ENCODE data around the gene ST6GALNAC4.

DNA sequence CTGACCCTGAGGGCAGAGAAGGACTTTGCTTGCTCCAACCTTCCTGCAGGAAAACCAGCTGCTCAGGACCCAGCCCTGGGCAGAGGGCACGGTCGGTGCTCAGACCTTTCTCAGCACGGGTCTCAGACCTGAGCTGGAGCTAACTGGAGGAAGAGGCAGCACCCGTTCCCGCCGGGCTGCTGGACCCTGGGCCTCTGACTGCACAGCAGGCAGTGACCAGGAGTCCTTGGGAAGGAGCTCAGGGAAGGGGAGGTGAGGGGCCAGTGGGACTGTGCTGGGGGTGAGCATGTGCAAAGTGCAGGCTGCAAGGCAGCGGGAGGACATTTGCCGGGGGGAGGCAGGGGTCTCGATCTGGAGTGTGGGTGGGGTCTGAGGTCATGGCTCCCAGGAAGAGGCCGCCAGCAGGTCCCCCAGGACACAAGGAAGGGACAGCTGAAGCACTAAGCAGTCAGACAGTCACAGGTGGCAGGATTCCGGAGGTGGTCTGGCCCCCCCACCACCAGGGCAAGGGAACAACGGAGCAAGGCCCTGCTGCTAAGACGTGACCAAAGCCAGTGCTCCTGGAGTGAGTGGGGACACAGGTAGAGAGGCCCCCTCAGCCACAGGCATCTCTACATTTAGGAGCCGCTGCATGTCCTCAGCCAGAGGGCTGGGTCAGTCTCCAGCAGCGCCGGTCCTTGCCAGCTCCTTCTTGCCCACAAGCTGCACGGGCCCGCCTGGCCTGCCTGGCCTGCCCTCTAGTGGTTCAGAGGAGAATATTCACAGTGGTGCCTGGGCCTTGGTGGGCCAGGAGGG is 25.6 kb upstream of the ST6GALNAC4 start:
- TF ChIP-seq, protein P1, sequence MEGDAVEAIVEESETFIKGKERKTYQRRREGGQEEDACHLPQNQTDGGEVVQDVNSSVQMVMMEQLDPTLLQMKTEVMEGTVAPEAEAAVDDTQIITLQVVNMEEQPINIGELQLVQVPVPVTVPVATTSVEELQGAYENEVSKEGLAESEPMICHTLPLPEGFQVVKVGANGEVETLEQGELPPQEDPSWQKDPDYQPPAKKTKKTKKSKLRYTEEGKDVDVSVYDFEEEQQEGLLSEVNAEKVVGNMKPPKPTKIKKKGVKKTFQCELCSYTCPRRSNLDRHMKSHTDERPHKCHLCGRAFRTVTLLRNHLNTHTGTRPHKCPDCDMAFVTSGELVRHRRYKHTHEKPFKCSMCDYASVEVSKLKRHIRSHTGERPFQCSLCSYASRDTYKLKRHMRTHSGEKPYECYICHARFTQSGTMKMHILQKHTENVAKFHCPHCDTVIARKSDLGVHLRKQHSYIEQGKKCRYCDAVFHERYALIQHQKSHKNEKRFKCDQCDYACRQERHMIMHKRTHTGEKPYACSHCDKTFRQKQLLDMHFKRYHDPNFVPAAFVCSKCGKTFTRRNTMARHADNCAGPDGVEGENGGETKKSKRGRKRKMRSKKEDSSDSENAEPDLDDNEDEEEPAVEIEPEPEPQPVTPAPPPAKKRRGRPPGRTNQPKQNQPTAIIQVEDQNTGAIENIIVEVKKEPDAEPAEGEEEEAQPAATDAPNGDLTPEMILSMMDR (IDR thresholded peaks at IDR 0.05): peak; percentile 87
- TF ChIP-seq EZH2 (IDR thresholded peaks at IDR 0.05): no peak
